ENCODE data around the gene DNAJC27. TPM values are rescaled to one million over a fixed set of nuclear protein-coding genes. Genes with fewer than 3 reads are reported as not detected.

Gene DNAJC27
- total and polyA plus RNA-seq, 2 of the 13 experiments (the other 11 are each of a cell fraction or from before 2014, with no cell fraction given), result 3.1 to 3.7 TPM

- CTCF ChIA-PET (ENCODE audit: low intra/inter-chr PET ratio, low total read pairs), result no interaction called here
- no peaks in the 10 kb centered on the region for H3K9me3 ChIP-seq (ENCODE audit: low read length)
- no peak overlapping the region for H3K27ac ChIP-seq (ENCODE audit: extremely low read length, insufficient read depth, low read length)
- TF ChIP-seq ZSCAN21 (CRISPR knock-in tag; IDR thresholded peaks at IDR 0.05; ENCODE audit: borderline replicate concordance) (no peak), ZNF773 (CRISPR knock-in tag; IDR thresholded peaks at IDR 0.05; ENCODE audit: borderline replicate concordance) (no peak), ZFYVE20 (CRISPR knock-in tag; IDR thresholded peaks at IDR 0.05; ENCODE audit: borderline replicate concordance, low read depth) (no peak)
- in situ Hi-C loops (cut with HindIII; ENCODE audit: extremely low pct_ligation_motif_present, low pct_unique_long_range_greater_than_20kb), result no loop called here
- H4K20me1 ChIP-seq (ENCODE audit: insufficient read depth, low read length), result no peaks in the 10 kb centered on the region
- no peaks in the 10 kb centered on the region for H3K79me2 ChIP-seq (ENCODE audit: insufficient read depth, low read length)
- H3K4me3 ChIP-seq (replicated peaks in 1 of 3; ENCODE audit: insufficient read depth in 1 of 3, low read depth in 2 of 3, low read length in 3 of 3), result no peak overlapping the region
- POLR2A ChIA-PET, result no interaction called here
- no peaks in the 10 kb centered on the region for H3K36me3 ChIP-seq (replicated peaks in 1 of 2; ENCODE audit: control insufficient read depth in 1 of 2, insufficient read depth in 2 of 2, low read length in 2 of 2)
- H3K4me2 ChIP-seq (ENCODE audit: low read depth, low read length), result no peak overlapping the region
- ATAC-seq, result peak; percentile 18; the same call in 1 of the 3 replicates
- H3K27me3 ChIP-seq (ENCODE audit: control insufficient read depth in 1 of 2, insufficient read depth in 2 of 2, low read length in 2 of 2), result peaks cover 7 to 52% of the 10 kb centered on the region in 2 experiments; a peak in 4 of 5 replicates
- peak; percentile 46 for FAIRE-seq
- WGBS (ENCODE audit: low lambda C conversion rate), result 49% methylated on average over 3 of the region's 3 CpGs
- DNase-seq (ENCODE audit: low spot score), result no peak
- H2AFZ ChIP-seq (ENCODE audit: low read length), result no peak overlapping the region
- H3K4me1 ChIP-seq (ENCODE audit: insufficient read depth, low read length), result peaks cover 7% of the 10 kb centered on the region; the same call in 1 of the 2 replicates
- BruUV-seq (replicated peaks), result no TSS peak
- no peak overlapping the region for H3K9ac ChIP-seq (ENCODE audit: insufficient read depth, low read depth, low read length)
- intact Hi-C loops (cut with micrococcal nuclease; ENCODE audit: unreplicated experiment), result no loop called here
These were observed 42.5 kb downstream of the DNAJC27 start for GRCh38 chr2:24929230-24929629.

- CTCF ChIA-PET (ENCODE audit: low intra/inter-chr PET ratio, low total read pairs), result no interaction called here
- ATAC-seq, result no peak
- Histone ChIP-seq H3K4me3 (replicated peaks in 1 of 3; ENCODE audit: insufficient read depth in 1 of 3, low read depth in 2 of 3, low read length in 3 of 3) (no peak overlapping the region), H3K27me3 (ENCODE audit: control insufficient read depth in 1 of 2, insufficient read depth in 2 of 2, low read length in 2 of 2) (peaks cover 7 to 64% of the 10 kb centered on the region in 2 experiments; a peak in 4 of 5 replicates), H3K4me2 (ENCODE audit: low read depth, low read length) (no peak overlapping the region), H2AFZ (ENCODE audit: low read length) (no peak overlapping the region), H3K36me3 (replicated peaks in 1 of 2; ENCODE audit: control insufficient read depth in 1 of 2, insufficient read depth in 2 of 2, low read length in 2 of 2) (no peaks in the 10 kb centered on the region), H3K9me3 (ENCODE audit: low read length) (no peaks in the 10 kb centered on the region), H4K20me1 (ENCODE audit: insufficient read depth, low read length) (no peaks in the 10 kb centered on the region), H3K9ac (ENCODE audit: insufficient read depth, low read depth, low read length) (no peak overlapping the region), H3K79me2 (ENCODE audit: insufficient read depth, low read length) (no peaks in the 10 kb centered on the region), H3K4me1 (ENCODE audit: insufficient read depth, low read length) (peaks cover 7% of the 10 kb centered on the region; the same call in 1 of the 2 replicates), H3K27ac (ENCODE audit: extremely low read length, insufficient read depth, low read length) (no peak overlapping the region)
- no peak for DNase-seq (ENCODE audit: low spot score)
- intact Hi-C loops (cut with micrococcal nuclease; ENCODE audit: unreplicated experiment), result no loop called here
- TF ChIP-seq POLR2AphosphoS2 (IDR thresholded peaks at IDR 0.05; ENCODE audit: low read depth, low read length) (no peak), KMT2B (CRISPR knock-in tag; IDR thresholded peaks at IDR 0.05) (no peak), ZFP37 (CRISPR knock-in tag; IDR thresholded peaks at IDR 0.05; ENCODE audit: borderline replicate concordance) (no peak), GATA4 (IDR thresholded peaks at IDR 0.05; ENCODE audit: borderline replicate concordance, low read depth) (no peak), PITX1 (CRISPR knock-in tag; IDR thresholded peaks at IDR 0.05) (no peak), DMAP1 (CRISPR knock-in tag; IDR thresholded peaks at IDR 0.05) (no peak), CEBPZ (IDR thresholded peaks at IDR 0.05; ENCODE audit: low read length) (no peak)
- FAIRE-seq, result no peak
- in situ Hi-C loops (cut with HindIII; ENCODE audit: extremely low pct_ligation_motif_present, low pct_unique_long_range_greater_than_20kb), result no loop called here
- POLR2A ChIA-PET, result no interaction called here
- BruUV-seq (replicated peaks), result no TSS peak
These were observed 43.7 kb downstream of the DNAJC27 start for GRCh38 chr2:24928036-24928435.
